ENCODE measurements around the gene KCNG3. TPM values are rescaled to one million over a fixed set of nuclear protein-coding genes. Genes with fewer than 3 reads are reported as not detected.

The KCNG3 gene
- total RNA-seq, 1 donor from 2014 or later = 0.18 TPM

GRCh38 chr2:42459296-42459695, 34.5 kb downstream of the KCNG3 start:
- Mint-ChIP-seq H3K9me3 (no peaks in the 10 kb centered on the region), H3K27me3 (ENCODE audit: low read depth) (peaks cover 68% of the 10 kb centered on the region), H3K36me3 (no peaks in the 10 kb centered on the region), H3K4me1 (peaks cover 12% of the 10 kb centered on the region), H3K4me3 (no peak overlapping the region), H3K27ac (no peak overlapping the region)
- no peak for TF ChIP-seq CTCF (IDR thresholded peaks at IDR 0.05; ENCODE audit: unreplicated experiment)
- DNase-seq (ENCODE audit: low spot score in 2 of 2, unreplicated experiment in 2 of 2) = no peak

GRCh38 chr2:42458396-42458795, 35.4 kb downstream of the KCNG3 start:
- Mint-ChIP-seq H3K27me3 (ENCODE audit: low read depth) (peaks cover 66% of the 10 kb centered on the region), H3K36me3 (no peaks in the 10 kb centered on the region), H3K27ac (no peak overlapping the region), H3K4me3 (no peak overlapping the region), H3K4me1 (peaks cover 12% of the 10 kb centered on the region), H3K9me3 (no peaks in the 10 kb centered on the region)
- no peak for DNase-seq (ENCODE audit: low spot score in 2 of 2, unreplicated experiment in 2 of 2)
- no peak for TF ChIP-seq CTCF (IDR thresholded peaks at IDR 0.05; ENCODE audit: unreplicated experiment)

GRCh38 chr2:42457011-42457410, 36.8 kb downstream of the KCNG3 start:
- Mint-ChIP-seq H3K36me3 (no peaks in the 10 kb centered on the region), H3K4me3 (no peak overlapping the region), H3K27ac (no peak overlapping the region), H3K9me3 (peaks cover 3% of the 10 kb centered on the region), H3K27me3 (ENCODE audit: low read depth) (peaks cover 58% of the 10 kb centered on the region), H3K4me1 (peaks cover 12% of the 10 kb centered on the region)
- TF ChIP-seq CTCF (IDR thresholded peaks at IDR 0.05; ENCODE audit: unreplicated experiment) = peak; percentile 26
- DNase-seq (ENCODE audit: low spot score in 2 of 2, unreplicated experiment in 2 of 2) = no peak

GRCh38 chr2:42456126-42456839, 37.5 kb downstream of the KCNG3 start:
- Mint-ChIP-seq H3K4me3 (no peak overlapping the region), H3K9me3 (peaks cover 3% of the 10 kb centered on the region), H3K27me3 (ENCODE audit: low read depth) (peaks cover 51% of the 10 kb centered on the region), H3K4me1 (peaks cover 12% of the 10 kb centered on the region), H3K36me3 (no peaks in the 10 kb centered on the region), H3K27ac (no peak overlapping the region)
- no peak for TF ChIP-seq CTCF (IDR thresholded peaks at IDR 0.05; ENCODE audit: unreplicated experiment)
- no peak for DNase-seq (ENCODE audit: low spot score in 2 of 2, unreplicated experiment in 2 of 2)

- TF ChIP-seq CTCF (IDR thresholded peaks at IDR 0.05; ENCODE audit: unreplicated experiment) = no peak
- Mint-ChIP-seq H3K27ac (no peak overlapping the region), H3K9me3 (peaks cover 3% of the 10 kb centered on the region), H3K4me1 (no peaks in the 10 kb centered on the region), H3K4me3 (no peak overlapping the region), H3K36me3 (no peaks in the 10 kb centered on the region), H3K27me3 (ENCODE audit: low read depth) (peaks cover 45% of the 10 kb centered on the region)
- no peak for DNase-seq (ENCODE audit: low spot score in 2 of 2, unreplicated experiment in 2 of 2)
These were observed 41.2 kb downstream of the KCNG3 start for GRCh38 chr2:42452545-42452944.
